T47D (cell line): ENCODE results near the gene CNRIP1.
A peak's percentile ranks its signal among the peaks of the same experiment; 100 is the strongest.

Experiments used
- DNase-seq, 2 experiments: peaks; one replicate each; pipeline versions ENCODE4 v3.0.0 to v3.0.0-alpha.2; 2011 to 2012; ENCODE audit warnings: low read depth in 1 of 2, low spot score in 1 of 2
- JUND ChIP-seq: IDR thresholded peaks from 2 replicates; pipeline ENCODE4 v1.6.1; 2012; ENCODE audit warnings: low read depth
- in situ Hi-C: cut with HindIII; loops from 2 replicates; pipeline ENCODE4 v1.10.0; 2016; ENCODE audit warnings: low sequenced_read_pairs, low pct_unique_long_range_greater_than_20kb

CNRIP1 gene, protein sequence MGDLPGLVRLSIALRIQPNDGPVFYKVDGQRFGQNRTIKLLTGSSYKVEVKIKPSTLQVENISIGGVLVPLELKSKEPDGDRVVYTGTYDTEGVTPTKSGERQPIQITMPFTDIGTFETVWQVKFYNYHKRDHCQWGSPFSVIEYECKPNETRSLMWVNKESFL

GRCh38 chr2:68319398-68320117 is at the start of gene CNRIP1:
Gene CNRIP1 (minus strand): TSS chr2:68319949. CDS start chr2:68319400, 549 bp downstream.
- no peak for TF ChIP-seq JUND
- in situ Hi-C loops = no loop called here
- no peak for DNase-seq

GRCh38 chr2:68369337-68369734 is 49.6 kb upstream of the CNRIP1 start:
- DNase-seq = no peak
- in situ Hi-C loops = no loop called here
- no peak for TF ChIP-seq JUND

- in situ Hi-C loops = no loop called here
- no peak for DNase-seq
- no peak for TF ChIP-seq JUND
Measured at GRCh38 chr2:68368654-68369336, 49.0 kb upstream of the CNRIP1 start.

GRCh38 chr2:68367953-68368653 is 48.4 kb upstream of the CNRIP1 start:
- no peak for TF ChIP-seq JUND
- no peak for DNase-seq
- in situ Hi-C loops = no loop called here

DNA sequence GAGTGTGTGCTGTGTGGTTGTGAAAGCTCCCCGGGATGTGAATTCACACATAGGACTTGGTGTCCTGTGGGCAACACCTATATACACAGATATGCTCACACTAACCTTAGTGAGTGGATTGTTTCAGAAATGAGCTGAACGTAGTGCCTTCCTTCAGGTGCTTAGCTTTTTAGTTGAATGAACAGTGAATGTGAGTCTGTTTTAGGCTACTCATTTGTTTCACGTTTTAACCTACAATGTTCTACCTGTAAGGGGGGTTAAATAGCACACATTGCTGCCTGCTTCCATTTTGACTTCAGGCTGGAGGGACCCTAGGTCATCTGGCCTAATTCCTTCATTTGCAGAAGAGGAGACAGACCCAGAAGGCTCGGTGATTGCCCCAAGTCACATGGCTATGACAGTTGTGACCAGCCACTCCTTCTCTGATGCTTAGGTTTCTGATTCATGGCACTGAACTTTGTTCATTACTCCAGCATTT is 46.4 kb upstream of the CNRIP1 start:
- in situ Hi-C loops = no loop called here
- no peak for TF ChIP-seq JUND
- DNase-seq = no peak

DNA sequence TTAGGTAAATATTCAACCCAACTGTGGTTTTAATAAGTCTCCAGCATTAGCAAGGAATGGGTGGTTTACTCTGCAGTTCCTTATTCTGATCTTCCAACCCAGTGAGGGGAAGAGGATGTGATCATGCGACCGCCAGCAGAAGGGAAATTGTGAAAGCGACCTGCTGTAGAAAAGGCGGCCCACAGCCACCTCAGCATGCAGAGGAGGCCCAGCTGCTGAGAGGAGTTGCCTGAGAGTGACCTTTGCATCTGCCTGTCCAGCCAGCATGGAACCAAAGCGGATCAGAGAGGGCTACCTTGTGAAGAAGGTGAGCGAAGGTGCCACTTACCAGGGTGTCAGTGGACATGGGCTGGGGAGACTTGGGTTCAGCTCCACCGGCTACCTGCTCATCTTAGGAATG is 45.3 kb upstream of the CNRIP1 start, which contains the start of gene PLEK:
TSS of gene PLEK (plus strand) at position 196 of the 400 bp plus-strand sequence. CDS start at position 266, 70 bp downstream.
- in situ Hi-C loops = no loop called here
- TF ChIP-seq JUND = no peak
- no peak for DNase-seq

- no peak for DNase-seq
- TF ChIP-seq JUND = no peak
- in situ Hi-C loops = no loop called here
Measured at GRCh38 chr2:68363721-68364120, 44.0 kb upstream of the CNRIP1 start.

DNA sequence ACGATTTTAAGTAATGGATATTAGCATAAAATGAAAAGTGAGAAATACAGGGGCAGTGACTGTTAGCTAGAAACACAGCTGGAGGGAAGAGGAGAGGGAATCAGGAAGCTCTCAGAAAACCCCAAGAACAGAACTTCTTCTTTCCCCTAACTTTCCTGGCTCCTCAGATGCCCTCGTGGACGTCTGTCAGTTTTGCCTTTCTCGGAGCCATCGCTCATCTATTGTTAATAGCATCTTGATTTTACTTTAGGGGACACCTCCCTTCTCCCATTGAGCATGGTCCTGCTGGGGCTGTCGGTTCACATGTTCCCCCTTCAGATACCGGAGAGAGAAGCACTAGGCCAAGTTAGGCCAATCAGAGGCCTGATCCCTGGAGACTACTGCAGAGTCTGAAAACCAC is 43.0 kb upstream of the CNRIP1 start:
- TF ChIP-seq JUND = no peak
- in situ Hi-C loops = no loop called here
- DNase-seq = no peak

DNA sequence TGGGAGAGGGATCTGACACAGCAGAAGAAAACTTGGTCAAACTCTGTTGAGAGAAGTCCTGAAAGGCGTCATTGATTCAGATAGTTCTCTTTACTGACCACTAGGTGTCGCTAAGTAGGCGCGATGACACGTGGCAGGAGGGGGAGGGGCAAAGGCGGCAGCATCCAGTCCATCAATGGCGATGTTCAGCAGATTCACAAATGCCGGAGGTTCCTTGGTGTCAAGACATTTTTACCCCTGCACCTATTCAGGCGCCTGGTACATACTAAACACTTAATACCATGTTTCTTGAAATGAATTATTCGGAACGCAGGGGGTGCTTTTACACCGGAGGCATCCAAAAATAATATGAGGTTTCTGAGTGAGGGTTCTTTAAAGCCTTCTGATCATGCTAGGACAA is 42.3 kb upstream of the CNRIP1 start:
- in situ Hi-C loops = no loop called here
- peak in 1 of 2 experiments; percentile 69 for DNase-seq

DNA sequence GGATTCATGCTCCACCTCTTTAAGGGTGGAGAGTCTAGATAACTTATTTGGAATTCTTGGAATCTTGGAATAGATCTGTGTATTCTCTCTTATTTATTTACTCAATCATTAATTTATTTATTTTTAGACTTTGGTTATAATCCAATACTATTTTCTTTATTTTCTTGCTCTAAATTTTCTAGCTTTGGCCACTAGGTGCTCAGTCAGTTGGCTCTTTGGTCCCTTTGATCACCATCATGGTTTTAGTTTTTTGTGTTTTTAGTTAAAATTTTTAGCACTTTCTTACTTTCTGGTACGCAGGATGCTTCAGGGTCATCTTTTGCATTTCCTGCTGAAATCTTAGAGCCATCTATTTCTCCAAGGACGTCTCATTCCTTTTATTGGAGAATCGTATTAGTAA is 40.1 kb upstream of the CNRIP1 start:
- TF ChIP-seq JUND = no peak

More for the DNA sequence above, 42.3 kb upstream of the CNRIP1 start:
- no peak for TF ChIP-seq JUND

DNA sequence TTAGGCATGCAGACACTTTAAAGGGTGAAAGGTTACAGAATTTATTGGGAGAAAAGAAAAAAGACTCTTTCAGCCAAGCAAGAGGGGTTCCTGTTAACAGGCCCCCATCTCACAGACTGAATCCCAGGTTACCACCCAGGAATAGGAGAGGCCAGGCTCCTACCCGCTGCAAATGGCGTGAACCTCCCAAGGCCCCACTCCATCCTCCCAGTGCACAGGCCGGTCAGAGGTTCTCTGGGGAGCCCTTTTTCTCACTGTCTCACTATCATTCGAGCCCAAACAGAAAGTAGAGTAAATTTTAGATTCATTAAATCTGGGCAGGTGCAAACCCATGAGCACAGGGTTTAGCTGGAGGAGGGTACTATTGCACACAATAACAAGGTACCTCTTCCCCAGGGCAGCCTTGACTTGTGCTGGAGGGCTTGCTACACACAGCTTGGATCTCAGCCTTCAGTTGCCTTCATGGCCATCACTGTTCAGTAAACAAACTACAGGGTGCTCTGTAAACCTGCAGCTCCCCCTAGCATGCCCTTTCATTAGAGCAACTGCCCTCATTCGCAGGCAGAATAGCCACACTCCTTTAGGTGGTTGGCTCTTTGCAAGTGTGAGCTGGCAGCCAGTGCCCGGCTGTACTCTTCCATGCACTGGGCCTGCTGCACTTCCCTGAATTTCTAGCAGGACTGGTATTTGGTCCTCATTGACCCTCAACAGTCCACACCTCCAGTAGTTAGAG is 38.0 kb upstream of the CNRIP1 start:
- in situ Hi-C loops = no loop called here
- no peak for TF ChIP-seq JUND
- DNase-seq = peak in 1 of 2 experiments; percentile 70

More for the DNA sequence above, 40.1 kb upstream of the CNRIP1 start:
- no peak for DNase-seq
- in situ Hi-C loops = no loop called here
